NB4 (cell line): ENCODE measurements around the gene SPINK9.

ENCODE experiments used
- CTCF ChIP-seq: IDR thresholded peaks from one replicate; pipeline ENCODE4 v1.5.1; 2012; ENCODE audit warnings: low read depth, low read length
- POLR2A ChIP-seq: IDR thresholded peaks from 2 replicates; pipeline ENCODE4 v1.6.1; 2011; ENCODE audit warnings: mild to moderate bottlenecking; ENCODE audit not compliant: insufficient read length; ENCODE audit errors: extremely low read depth

GRCh38 chr5:148309746-148310145, 25.6 kb upstream of the SPINK9 start:
- TF ChIP-seq POLR2A (no peak), CTCF (no peak)
